GM21515 (cell line): Measurements from ENCODE around the gene LTBP1.
"Not testable (repeated sequence)": the region's sequence is repeated elsewhere in the genome, so short reads cannot be mapped to it uniquely, and the experiment has no call there.

Experiments
- ATAC-seq: cut with Tn5 transposase; IDR thresholded peaks from one replicate; pipeline ENCODE4 v1.9.1; 2021; ENCODE audit not compliant: unreplicated experiment

Gene LTBP1

DNA sequence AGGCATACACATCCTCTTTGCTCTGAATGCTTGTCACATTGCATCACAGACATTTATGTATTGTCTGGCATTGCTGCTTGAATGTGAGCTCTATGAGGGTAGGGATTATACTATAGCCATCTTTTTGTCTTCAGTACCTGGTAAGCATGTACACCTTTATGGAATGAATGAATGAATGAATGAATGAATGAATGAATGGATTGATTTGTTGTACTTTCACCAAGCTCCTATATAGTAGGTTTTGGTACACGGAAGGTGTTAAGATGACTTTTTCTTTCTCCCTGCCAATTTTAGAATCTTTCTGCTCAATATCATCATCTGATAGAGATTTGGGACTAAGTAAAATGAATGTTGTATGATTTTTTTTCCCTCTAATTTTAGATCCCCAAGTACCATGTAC is 13.5 kb downstream of the LTBP1 start:
- no peak for ATAC-seq

DNA sequence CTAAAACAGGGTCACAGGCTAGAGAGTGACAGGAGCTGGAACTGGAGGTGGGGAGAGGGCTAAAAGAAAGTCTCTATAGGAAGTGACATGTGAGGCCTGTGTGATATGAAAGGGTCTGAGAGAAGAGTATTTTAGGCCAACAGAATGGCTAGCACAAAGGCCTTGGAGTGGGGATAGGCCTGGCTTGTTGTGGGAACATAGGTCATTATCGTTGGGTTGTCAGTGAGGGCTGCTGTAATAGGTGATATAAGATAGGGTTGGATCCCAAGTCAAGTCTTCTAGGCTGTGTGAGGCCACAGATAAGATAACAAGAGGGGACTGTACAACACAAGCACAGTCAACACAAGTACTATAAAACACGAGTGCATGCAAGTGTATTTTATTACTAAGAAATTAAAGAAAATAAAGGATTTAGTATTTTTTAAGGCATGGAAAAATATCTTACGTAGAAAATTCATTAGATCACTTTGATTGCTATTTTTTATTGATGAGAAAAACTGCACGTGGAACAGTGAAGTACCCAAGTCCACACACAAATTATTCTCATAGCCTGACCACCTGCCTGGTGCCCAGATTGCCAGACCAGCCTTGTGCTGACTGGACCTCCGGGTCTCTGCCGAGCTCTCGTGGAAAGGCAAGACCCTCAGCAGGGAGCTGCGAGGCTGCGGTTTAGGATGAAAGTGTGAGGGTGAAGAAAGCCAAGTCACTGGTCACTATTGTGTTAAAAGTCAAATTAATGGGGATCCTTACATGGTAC is 14.1 kb downstream of the LTBP1 start:
- ATAC-seq = no peak

DNA sequence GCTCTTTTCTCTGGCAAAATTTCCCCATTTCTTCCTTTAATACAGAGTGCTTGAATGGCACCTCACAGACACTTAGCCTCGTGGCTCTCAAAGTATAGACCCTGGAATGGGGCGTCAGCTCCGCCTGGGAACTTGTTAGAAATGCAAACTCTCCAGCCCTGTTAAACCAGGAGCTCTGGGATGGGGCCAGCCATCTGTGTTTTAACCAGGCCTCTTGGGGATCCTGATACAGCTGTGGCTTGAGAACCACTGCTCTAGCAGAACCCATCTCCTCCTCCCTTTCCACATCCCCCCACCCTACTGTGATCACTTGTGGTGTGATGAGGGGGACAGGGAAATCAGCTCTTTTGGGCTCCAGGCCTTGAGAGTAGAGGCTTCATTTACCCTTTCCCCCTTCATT is 15.9 kb downstream of the LTBP1 start:
- no peak for ATAC-seq

DNA sequence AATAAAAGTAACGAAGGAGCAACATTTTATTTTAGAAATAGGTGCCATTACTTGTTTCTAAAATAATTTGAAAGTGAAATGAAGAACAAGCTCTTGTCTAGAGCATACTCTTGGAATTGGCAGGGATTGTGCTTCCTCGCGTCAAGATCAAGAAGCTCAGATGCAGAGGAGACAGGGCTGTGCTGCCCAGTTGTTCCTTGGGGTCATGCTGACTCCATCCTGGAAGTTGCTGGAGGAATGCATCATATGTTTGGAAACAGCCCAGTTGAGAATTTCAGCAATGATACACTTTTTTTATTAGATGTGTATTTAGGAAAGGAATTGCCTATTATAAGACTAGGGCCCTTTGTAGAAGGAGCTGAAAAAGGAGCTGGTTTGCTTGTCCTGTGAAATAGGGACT is 17.2 kb downstream of the LTBP1 start:
- ATAC-seq = no peak

DNA sequence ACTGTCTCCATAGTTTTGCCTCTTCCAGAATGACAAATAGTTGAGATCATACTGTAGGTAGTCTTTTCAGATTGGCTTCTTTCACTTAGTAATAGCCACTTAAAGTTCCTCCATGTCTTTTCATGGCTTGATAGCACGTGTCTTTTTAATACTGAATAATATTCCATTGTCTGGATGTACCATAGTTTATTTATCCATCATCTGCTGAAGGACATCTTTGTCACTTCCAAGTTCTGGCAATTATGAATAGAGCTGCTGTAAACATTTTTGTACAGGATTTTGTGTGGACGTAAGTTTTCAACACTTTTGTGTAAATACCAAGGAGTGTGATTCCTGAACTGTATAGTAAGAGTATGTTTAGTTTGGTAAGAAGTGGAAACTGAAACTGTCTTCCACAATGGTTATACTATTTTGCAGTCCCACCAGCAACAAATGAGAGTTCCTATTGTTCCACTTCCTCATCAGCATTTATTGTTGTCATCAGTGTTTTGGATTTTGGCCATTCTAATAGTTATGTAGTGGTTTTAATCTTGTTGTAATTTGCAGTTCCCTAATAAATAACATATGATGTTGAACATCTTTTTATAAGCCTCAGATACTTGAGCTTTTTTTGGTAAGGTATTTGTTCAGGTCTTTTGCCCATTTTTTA is 18.9 kb downstream of the LTBP1 start:
- no peak for ATAC-seq

DNA sequence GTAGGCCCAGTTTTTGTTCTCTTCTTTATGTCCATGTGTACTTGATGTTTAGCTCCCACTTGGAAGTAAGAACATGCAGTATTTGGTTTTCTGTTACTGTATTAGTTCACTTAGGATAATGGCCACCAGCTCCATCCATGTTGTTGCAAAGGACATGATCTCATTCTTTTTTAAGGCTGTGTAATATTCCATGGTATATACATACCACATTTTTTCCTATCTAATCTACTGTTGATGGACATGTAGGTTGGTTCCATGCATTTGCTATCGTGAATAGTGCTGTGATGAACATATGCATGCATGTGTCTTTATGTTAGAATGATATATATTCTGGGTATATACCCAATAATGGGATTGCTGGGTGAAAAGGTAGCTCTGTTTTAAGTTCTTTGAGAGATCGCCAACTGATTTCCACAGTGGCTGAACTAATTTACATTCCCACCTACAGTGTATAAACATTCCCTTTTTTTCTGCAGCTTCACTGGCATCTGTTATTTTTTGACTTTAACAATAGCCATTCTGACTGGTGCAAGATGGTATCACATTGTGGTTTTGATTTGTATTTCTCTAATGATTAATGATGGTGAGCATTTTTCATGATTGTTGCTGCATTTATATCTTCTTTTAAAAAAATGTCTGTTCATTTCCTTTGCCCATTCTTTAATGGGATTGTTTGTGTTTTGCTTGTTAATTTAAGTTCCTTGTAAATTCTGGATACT is 22.9 kb downstream of the LTBP1 start:
- ATAC-seq = no peak

DNA sequence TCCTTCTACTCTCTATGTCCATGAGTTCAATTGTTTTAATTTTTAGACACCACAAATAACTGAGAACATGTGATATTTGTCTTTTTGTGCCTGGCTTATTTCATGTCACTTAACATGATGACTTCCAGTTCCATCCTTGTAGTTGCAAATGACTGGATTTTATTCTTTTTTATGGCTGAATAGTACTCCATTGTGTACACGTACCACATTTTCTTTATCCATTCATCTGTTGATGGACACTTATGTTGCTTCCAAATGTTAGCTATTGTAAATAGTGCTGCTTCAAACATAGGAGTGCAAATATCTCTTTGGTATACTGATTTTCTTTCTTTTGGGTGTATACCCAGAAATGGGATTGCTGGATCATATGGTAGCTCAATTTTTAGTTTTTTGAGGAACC is 27.0 kb downstream of the LTBP1 start:
- not testable (repeated sequence) for ATAC-seq

DNA sequence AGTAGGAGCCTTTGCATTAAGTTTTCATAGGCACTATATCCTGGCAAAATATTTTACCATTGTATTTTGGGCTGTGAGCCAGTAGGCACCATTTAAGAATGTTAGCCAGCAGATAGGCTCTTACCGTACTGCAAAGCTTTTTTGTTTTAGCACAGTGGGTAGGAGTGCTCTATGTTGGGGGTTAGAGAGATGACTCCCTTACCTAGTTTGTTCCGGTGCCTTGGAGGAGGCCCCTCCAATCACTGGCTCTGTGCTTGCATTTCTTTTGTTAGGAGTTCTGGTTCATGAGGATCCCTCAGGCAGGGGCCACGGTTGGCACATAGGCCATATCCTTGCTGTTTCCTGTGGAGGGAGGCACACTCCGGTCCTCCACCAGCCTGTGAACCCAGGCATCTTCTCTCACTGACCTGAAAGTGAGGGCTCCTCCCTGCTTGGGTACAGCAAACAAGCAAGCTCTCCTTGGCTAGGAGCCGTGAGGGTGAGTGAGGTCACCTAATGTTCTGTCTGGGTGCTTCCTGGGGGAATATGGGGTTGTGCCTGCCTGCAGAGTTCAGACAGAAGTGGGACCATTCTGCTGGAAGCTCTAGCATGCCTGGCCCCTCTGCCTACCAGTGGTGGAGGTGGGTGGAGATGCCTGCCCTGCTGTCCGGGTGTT is 29.8 kb downstream of the LTBP1 start:
- ATAC-seq = no peak

DNA sequence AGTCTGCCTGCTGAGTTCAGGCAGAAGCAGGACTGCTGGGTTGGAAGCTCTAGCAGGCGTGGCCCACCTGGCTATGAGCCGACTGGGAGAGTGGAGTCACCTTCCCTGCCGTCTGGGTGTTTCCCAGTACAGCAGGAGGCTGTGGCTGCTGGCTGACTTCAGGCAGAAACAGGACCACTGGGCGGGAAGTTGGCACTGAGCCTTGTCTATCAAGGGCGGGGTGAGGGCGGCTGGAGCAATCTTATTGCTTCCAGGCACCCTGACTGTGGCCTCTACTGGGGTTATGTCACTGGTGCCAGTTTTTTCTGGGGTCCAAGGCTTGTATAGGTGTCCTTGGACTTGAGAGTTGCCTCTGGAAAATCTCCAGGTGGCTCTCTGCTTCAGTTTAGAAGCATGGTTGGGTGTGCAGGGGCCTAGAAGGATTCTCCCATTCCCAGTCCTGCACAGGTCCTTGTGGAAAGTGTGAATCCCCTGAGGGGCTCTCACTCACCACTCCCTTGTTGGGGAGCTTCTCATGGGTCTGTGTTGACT is 30.5 kb downstream of the LTBP1 start:
- no peak for ATAC-seq

DNA sequence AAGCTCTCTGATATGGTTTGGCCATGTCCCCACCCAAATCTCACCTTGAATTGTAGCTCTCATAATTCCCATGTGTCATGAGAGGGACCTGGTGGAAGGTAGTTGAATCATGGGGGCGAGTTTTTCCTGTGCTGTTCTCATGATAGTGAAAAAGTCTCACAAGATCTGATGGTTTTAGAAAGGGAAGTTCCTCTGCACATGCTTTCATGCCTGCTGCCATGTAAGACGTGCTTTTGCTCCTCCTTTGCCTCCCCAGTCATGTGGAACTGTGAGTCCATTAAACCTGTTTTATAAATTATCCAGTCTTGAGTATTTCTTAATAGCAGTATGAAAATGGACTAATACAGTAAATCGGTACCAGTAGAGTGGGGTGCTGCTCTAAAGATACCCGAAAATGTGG is 34.9 kb downstream of the LTBP1 start:
- ATAC-seq = no peak

DNA sequence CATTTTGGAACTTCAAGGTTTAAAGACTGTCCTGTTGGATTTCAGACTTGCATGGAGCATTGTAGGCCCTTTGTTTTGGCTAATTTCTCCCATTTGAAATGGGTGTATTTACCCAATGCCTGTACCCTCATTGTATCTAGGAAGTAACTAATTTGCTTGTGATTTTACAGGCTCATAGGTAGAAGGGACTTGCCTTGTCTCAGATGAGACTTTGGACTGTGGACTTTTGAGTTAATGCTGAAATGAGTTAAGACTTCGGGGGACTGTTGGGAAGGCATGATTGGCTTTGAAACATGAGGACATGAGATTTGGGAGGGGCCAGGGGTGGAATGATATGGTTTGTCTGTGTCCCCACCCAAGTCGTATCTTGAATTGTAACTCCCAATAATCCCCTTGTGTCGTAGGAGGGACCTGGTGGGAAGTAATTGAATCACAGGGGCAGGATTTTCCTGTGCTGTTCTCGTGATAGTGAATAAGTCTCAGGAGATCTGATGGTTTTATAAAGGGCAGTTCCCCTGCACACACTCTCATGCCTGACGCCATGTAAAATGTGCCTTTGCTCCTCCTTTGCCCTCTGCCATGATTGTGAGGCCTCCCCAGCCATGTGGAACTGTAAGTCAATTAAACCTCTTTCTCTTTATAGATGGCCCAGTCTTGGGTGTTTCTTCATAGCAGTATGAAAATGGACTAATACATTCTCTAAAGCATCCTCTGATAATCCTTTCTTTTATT is 36.6 kb downstream of the LTBP1 start:
- ATAC-seq = not testable (repeated sequence)

DNA sequence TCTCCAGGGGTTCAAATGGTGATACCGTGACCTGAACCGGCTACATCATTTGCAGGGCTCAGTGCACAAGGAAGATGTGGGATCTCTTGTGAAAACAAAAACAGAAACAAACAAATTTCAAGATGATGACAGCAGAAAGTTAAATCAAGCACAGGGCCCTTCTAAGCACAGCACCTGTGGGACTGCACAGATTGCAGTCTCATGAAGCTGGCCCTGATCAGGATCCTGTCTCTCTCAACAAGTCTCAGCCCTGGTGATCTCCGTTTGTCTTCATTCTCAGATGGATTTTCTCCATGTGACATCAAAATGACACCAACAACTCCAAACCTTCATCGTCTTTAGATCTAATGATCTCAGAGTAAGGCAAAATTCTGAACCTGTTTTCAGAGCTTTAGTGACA is 39.7 kb downstream of the LTBP1 start:
- no peak for ATAC-seq

DNA sequence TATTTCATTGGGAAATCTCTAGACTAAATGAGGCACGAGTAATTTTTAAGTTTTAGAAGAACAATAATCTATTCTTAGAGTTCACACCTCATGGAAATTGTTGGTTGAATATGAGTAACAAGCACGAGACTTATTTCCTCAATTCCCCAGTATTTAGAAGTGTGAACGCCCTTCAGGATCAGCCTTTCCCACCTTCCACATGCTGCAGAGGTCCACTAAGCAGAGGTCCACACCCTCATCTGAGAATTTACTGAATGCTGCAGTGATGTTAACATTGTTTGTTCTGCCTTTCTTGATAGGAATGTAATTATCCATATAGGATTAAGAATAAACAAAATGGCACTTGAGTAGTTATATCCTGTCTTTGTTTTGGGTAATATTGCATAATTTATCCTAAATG is 41.8 kb downstream of the LTBP1 start:
- no peak for ATAC-seq

DNA sequence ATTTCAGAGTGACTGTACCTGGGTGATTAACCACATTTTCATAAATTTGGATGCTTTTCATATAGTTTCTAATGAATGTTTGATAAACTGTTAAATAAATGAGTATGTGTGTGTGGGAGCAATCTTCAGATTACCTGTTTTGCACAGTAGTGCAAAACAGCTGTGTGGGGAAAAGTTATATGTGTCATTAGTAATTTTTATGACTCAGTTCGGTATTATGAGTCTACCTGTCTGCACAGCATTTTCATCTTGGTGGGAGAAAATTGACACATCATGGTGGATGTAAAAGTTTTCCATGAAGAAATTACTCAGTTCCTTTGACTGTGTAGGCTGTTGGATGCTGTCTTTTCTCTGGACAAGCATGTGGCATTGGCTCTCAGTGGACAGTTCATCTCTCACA is 43.8 kb downstream of the LTBP1 start:
- ATAC-seq = no peak

DNA sequence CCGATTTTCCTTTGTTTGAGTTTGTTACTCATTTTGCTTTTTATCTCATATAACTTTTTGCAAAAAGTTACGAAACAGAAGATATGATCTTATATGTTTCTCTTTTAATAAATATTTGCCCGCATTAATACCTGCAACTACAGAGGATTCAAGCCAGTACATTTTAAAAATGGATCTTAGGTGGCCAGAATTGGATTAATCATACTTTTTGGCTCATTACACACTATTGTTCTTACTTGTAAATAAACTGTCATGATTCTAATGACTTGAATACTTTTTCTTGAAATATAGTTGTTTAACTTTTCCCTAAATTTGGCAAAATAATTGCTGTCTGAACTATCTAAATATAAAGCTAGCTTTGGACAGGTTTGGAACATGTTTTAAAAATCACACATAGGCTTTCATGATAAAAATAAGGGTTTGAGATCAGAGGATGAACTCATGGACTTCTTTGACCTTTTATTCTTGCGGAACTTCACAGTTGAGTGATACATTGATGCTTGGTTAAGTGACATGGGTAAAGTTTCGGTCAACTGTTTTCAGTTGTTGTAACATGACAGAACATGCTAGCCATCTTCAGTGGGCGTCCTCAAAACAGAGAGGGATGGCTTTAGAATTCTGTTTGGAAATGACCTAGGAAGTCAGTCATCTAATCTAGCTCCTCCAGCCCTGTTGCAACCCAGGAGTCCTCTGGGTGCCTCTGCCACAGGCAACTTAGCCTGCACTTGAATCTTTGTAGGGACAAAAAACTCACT is 44.5 kb downstream of the LTBP1 start:
- no peak for ATAC-seq

DNA sequence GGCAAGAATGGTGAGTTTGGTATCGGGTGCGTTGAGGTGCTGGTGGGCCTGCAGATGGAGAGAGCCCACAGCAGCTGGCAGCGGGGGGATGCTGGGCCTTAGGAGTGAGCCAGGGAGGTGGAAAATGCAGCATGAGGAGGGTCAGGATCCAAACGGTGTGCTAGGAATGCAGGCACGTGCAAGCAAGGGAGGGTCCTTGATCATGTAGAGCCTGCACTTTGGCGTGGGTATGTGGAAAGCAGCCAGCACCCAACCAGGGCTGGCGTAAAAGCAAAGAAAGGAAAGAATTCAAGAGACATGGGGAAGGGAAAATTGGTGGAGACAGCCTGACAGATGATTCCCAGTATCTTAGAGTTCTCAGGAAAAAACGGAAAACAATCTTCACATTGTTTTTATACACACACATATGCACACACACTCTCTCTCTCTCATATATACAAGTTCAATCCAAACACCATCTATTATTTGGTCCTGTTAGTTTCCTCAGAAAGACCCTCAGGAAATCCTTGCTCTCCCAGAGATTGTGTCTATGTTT is 46.3 kb downstream of the LTBP1 start:
- ATAC-seq = no peak

DNA sequence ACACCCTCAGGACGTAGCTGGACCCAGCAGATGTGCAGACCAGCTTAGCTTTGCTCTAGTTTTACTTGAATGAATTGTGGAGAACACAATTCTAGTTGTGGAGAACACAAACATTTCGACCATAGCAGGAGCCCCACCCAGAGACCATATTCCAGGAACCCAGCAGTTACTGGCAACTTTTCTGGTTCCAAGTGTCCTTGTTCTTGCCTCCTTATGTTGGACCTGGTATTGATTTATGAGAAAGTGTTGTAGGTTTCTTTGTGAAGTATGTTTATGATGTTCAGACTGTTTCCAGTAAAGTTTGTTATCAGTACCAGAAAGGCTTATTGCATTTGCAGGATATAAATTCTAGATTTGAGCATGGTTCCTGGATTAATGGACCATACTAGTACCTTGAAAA is 51.0 kb downstream of the LTBP1 start:
- ATAC-seq = no peak

DNA sequence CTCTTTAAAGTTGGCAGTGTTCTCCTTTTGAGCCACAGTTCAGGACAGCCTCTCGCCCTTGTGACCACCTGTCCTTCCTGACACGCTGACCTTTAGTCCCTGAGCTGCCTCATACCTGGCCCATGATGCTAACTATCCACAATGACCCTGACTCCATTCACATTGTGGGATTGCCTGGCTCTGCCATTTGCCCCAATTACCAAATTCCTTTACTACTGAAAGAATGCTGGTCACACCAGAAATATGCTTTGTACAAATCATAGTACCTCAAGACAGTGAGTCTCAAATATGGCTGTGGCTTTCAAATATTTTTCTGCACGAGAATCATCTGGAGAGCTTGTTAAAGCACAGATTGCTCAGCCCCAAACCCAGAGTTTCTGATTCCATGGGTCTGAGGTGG is 54.2 kb downstream of the LTBP1 start:
- ATAC-seq = no peak

DNA sequence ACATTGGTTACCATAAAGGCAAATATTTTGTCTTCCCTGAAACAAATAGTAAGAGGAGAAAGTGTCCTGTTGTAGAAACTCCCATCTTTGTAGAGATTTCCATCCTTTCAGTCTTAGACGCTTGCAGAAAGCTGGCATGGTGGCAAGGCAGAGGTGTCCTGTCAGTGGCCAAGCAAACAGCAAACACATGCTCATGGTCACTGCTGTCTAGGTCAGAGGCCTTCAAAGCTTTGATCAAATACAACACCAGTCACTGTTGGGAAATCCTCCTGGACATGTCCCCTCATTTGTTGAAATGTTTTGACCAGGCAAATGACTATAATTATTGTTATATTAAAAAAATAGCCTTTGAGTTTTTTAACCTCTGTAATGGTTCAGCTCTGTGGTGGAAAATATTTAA is 55.1 kb downstream of the LTBP1 start:
- no peak for ATAC-seq

DNA sequence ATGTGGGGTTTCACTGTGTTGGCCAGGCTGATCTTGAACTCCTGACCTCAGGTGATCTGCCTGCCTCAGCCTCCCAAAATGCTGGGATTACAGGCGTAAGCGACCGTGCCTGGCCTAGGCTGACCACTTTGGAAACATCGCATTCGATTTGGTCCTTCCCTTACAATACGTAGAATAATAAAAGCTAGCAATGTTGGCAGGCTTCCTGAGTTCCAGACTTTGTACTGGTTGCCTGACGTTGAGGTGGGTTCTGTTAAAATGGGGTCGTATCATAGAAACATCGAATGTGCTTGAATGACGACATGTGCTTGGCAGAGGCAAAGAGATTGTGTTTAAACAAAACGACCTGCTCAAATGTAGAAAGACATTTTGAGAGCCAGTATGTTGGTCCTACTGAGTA is 56.1 kb downstream of the LTBP1 start:
- ATAC-seq = no peak
